Measurements from ENCODE around the gene ASIC1.

The ASIC1 gene

DNA sequence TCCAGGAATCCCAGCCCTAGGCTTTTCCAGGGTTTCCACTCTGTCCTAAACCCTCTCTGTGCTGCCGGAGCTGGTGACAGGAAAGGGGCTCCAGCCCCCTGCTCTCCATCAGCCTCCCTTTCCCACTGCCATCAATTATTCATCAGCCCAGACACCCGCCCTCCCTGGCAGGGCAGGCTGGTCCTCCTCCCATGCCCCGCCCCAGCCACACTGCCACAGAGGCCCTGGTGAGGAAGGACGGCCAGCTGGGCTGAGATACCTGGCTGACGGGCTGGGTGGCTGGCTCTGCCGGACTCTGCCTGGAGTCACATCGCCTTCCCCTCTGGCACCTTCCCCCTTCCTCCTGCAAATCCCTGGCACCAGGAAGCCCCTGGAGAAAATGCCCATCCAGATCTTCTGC lies 15.8 kb downstream of the ASIC1 start:
- Histone ChIP-seq H3K9me3 (ENCODE audit: control insufficient read depth, insufficient read depth, low read length) (no peaks in the 10 kb centered on the region), H3K4me1 (ENCODE audit: control insufficient read depth, insufficient read depth, low read length) (0 out of 2 replicates have a peak, but pooled peaks cover 4% of the 10 kb centered on the region), H3K27me3 (ENCODE audit: control insufficient read depth, insufficient read depth, low read length) (no peaks in the 10 kb centered on the region), H3K36me3 (ENCODE audit: control insufficient read depth, insufficient read depth, low read length) (no peaks in the 10 kb centered on the region), H3K27ac (ENCODE audit: low read length) (no peak overlapping the region), H3K4me3 (ENCODE audit: low read length) (no peak overlapping the region)
- DNase-seq (ENCODE audit: low read depth, low spot score) = no peak
- WGBS (ENCODE audit: insufficient coverage, insufficient read length) = no CpG with 5 or more reads among the region's 7 CpGs

DNA sequence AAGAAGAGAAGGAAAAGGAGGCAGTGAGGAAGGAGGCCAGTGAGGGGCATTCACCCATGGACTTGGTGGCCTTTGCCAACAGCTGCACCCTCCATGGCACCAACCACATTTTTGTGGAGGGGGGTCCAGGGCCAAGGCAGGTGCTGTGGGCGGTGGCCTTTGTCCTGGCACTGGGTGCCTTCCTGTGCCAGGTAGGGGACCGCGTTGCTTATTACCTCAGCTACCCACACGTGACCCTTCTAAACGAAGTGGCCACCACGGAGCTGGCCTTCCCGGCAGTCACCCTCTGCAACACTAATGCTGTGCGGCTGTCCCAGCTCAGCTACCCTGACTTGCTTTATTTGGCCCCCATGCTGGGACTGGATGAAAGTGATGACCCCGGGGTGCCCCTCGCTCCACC lies 16.3 kb downstream of the ASIC1 start:
- no CpG with 5 or more reads among the region's 10 CpGs for WGBS (ENCODE audit: insufficient coverage, insufficient read length)
- Histone ChIP-seq H3K27me3 (ENCODE audit: control insufficient read depth, insufficient read depth, low read length) (no peaks in the 10 kb centered on the region), H3K36me3 (ENCODE audit: control insufficient read depth, insufficient read depth, low read length) (no peaks in the 10 kb centered on the region), H3K4me3 (ENCODE audit: low read length) (no peak overlapping the region), H3K9me3 (ENCODE audit: control insufficient read depth, insufficient read depth, low read length) (no peaks in the 10 kb centered on the region), H3K27ac (ENCODE audit: low read length) (no peak overlapping the region), H3K4me1 (ENCODE audit: control insufficient read depth, insufficient read depth, low read length) (0 out of 2 replicates have a peak, but pooled peaks cover 4% of the 10 kb centered on the region)
- DNase-seq (ENCODE audit: low read depth, low spot score) = no peak

DNA sequence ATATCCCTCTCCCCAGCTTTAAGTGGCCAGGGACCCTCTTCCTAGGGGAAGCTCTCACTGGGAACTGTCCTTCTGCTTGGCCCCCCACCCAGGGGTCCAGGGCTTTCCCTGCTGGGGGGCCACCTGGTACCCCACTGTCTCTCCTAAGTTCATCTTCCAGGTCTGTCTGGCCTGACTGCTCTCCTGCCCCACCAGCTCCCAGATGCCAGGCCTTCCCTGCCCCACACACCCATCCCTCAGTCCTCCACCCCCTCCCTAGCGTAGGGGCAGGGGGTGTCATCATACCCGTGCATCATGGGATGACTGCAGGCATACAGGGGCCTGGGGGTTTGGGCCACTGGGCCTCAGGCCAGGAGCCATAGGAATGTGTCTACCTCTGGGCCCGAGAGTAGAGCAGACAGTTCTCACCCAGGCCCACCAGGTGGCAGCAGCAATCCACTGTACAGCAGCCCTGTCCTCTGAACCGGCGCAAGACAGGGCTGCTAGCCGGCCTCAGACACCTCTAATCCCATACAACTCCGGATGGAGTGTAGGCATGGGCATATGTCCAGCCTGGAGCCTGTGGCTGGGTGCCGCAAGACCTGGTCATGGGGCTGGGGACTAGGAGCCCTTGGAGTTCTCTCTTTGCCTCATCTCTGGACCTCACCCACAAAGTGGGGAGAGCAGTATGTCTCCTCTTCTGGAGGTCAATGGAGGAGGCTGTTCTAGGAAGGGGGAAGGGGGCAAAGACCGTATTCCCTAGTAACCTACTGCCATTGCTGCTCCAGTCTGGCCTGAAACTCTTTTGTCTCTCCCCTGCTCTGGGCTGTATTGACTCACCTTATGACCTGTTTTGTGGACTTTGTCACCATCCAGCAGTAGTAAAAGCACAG lies 17.8 kb downstream of the ASIC1 start:
- H3K4me3 ChIP-seq (ENCODE audit: low read length) = no peak overlapping the region
- H3K4me1 ChIP-seq (ENCODE audit: control insufficient read depth, insufficient read depth, low read length) = 0 out of 2 replicates have a peak, but pooled peaks cover 4% of the 10 kb centered on the region
- peak; percentile 74 for DNase-seq (ENCODE audit: low read depth, low spot score)
- no peaks in the 10 kb centered on the region for H3K27me3 ChIP-seq (ENCODE audit: control insufficient read depth, insufficient read depth, low read length)
- H3K27ac ChIP-seq (ENCODE audit: low read length) = no peak overlapping the region
- H3K36me3 ChIP-seq (ENCODE audit: control insufficient read depth, insufficient read depth, low read length) = no peaks in the 10 kb centered on the region
- H3K9me3 ChIP-seq (ENCODE audit: control insufficient read depth, insufficient read depth, low read length) = no peaks in the 10 kb centered on the region
- no CpG with 5 or more reads among the region's 9 CpGs for WGBS (ENCODE audit: insufficient coverage, insufficient read length)

DNA sequence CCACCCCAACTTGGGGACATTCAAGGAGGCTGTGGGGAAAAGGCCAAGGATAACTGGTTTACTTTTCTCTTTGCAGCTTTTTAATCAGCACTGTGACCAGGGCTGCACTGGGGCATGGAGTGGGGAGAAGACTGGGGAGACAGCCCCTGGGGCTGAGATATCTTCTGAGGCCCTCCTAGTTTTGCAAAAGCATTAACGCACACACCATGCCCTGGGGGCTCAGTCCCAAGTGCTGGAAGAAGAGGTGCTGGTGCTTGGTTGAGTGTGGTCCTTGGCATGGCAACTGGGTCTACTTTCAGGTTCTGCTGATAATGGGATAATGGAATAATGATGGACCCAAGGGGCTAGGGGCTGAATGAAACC lies 18.4 kb downstream of the ASIC1 start:
- no CpG with 5 or more reads among the region's 1 CpG for WGBS (ENCODE audit: insufficient coverage, insufficient read length)
- H3K4me3 ChIP-seq (ENCODE audit: low read length) = no peak overlapping the region
- 0 out of 2 replicates have a peak, but pooled peaks cover 4% of the 10 kb centered on the region for H3K4me1 ChIP-seq (ENCODE audit: control insufficient read depth, insufficient read depth, low read length)
- H3K27me3 ChIP-seq (ENCODE audit: control insufficient read depth, insufficient read depth, low read length) = no peaks in the 10 kb centered on the region
- H3K27ac ChIP-seq (ENCODE audit: low read length) = no peak overlapping the region
- no peaks in the 10 kb centered on the region for H3K9me3 ChIP-seq (ENCODE audit: control insufficient read depth, insufficient read depth, low read length)
- DNase-seq (ENCODE audit: low read depth, low spot score) = no peak
- no peaks in the 10 kb centered on the region for H3K36me3 ChIP-seq (ENCODE audit: control insufficient read depth, insufficient read depth, low read length)

DNA sequence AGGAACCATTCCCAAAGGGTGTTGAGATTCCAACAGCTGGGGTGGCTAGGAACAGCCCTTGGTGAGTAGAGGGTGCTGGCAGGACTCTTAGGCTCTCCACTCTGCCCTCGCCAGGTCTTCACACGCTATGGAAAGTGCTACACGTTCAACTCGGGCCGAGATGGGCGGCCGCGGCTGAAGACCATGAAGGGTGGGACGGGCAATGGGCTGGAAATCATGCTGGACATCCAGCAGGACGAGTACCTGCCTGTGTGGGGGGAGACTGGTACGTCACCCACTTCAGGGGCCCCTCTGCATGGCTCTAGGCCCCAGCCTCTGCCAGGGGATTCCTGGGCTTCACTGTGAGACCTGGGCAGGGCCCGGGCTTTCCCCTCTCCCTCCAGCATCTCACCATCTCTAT lies 19.7 kb downstream of the ASIC1 start:
- Histone ChIP-seq H3K36me3 (ENCODE audit: control insufficient read depth, insufficient read depth, low read length) (no peaks in the 10 kb centered on the region), H3K4me3 (ENCODE audit: low read length) (no peak overlapping the region), H3K27me3 (ENCODE audit: control insufficient read depth, insufficient read depth, low read length) (peaks cover 1% of the 10 kb centered on the region; the same call in 1 of the 2 replicates), H3K9me3 (ENCODE audit: control insufficient read depth, insufficient read depth, low read length) (no peaks in the 10 kb centered on the region), H3K4me1 (ENCODE audit: control insufficient read depth, insufficient read depth, low read length) (0 out of 2 replicates have a peak, but pooled peaks cover 1% of the 10 kb centered on the region), H3K27ac (ENCODE audit: low read length) (no peak overlapping the region)
- no peak for DNase-seq (ENCODE audit: low read depth, low spot score)
- no CpG with 5 or more reads among the region's 12 CpGs for WGBS (ENCODE audit: insufficient coverage, insufficient read length)

DNA sequence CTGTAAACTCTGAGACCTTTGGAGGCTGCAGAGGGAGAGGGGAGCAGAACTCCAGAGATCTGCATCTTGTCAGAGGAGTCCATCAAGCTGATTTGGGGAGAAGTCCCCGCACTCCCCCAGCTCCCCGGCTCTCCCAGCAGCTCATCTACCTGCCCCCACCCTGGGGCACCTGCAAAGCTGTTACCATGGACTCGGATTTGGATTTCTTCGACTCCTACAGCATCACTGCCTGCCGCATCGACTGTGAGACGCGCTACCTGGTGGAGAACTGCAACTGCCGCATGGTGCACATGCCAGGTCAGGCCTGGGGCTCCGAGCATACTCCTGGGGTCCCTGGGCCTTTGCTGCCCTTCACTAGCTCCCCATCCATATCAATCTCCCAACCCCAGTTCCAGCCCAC lies 20.9 kb downstream of the ASIC1 start:
- no peaks in the 10 kb centered on the region for H3K9me3 ChIP-seq (ENCODE audit: control insufficient read depth, insufficient read depth, low read length)
- peaks cover 1% of the 10 kb centered on the region; the same call in 1 of the 2 replicates for H3K27me3 ChIP-seq (ENCODE audit: control insufficient read depth, insufficient read depth, low read length)

DNA sequence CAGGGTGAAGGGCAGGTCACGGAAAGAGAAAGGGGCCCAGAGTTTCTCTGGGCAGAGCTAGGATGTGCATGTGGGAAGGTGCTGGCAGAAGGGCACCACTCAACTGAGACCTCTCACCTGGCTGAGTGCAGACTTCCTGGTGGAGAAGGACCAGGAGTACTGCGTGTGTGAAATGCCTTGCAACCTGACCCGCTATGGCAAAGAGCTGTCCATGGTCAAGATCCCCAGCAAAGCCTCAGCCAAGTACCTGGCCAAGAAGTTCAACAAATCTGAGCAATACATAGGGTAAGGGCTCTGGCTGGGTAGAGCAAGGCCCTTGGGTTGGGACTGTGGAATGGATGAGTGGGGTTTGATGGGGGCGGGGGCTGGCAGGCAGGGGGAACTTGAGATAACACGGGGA lies 22.4 kb downstream of the ASIC1 start:
- no peak overlapping the region for H3K4me3 ChIP-seq (ENCODE audit: low read length)
- H3K27me3 ChIP-seq (ENCODE audit: control insufficient read depth, insufficient read depth, low read length) = peaks cover 1% of the 10 kb centered on the region; the same call in 1 of the 2 replicates
- WGBS (ENCODE audit: insufficient coverage, insufficient read length) = no CpG with 5 or more reads among the region's 5 CpGs
- H3K27ac ChIP-seq (ENCODE audit: low read length) = no peak overlapping the region
- no peaks in the 10 kb centered on the region for H3K36me3 ChIP-seq (ENCODE audit: control insufficient read depth, insufficient read depth, low read length)
- no peak for DNase-seq (ENCODE audit: low read depth, low spot score)
- H3K9me3 ChIP-seq (ENCODE audit: control insufficient read depth, insufficient read depth, low read length) = no peaks in the 10 kb centered on the region
- H3K4me1 ChIP-seq (ENCODE audit: control insufficient read depth, insufficient read depth, low read length) = peaks cover 1% of the 10 kb centered on the region; the same call in 1 of the 2 replicates

More for the DNA sequence above, 20.9 kb downstream of the ASIC1 start:
- Histone ChIP-seq H3K27ac (ENCODE audit: low read length) (no peak overlapping the region), H3K36me3 (ENCODE audit: control insufficient read depth, insufficient read depth, low read length) (no peaks in the 10 kb centered on the region), H3K4me1 (ENCODE audit: control insufficient read depth, insufficient read depth, low read length) (peaks cover 1% of the 10 kb centered on the region; the same call in 1 of the 2 replicates), H3K4me3 (ENCODE audit: low read length) (no peak overlapping the region)
- no CpG with 5 or more reads among the region's 10 CpGs for WGBS (ENCODE audit: insufficient coverage, insufficient read length)
- DNase-seq (ENCODE audit: low read depth, low spot score) = no peak

DNA sequence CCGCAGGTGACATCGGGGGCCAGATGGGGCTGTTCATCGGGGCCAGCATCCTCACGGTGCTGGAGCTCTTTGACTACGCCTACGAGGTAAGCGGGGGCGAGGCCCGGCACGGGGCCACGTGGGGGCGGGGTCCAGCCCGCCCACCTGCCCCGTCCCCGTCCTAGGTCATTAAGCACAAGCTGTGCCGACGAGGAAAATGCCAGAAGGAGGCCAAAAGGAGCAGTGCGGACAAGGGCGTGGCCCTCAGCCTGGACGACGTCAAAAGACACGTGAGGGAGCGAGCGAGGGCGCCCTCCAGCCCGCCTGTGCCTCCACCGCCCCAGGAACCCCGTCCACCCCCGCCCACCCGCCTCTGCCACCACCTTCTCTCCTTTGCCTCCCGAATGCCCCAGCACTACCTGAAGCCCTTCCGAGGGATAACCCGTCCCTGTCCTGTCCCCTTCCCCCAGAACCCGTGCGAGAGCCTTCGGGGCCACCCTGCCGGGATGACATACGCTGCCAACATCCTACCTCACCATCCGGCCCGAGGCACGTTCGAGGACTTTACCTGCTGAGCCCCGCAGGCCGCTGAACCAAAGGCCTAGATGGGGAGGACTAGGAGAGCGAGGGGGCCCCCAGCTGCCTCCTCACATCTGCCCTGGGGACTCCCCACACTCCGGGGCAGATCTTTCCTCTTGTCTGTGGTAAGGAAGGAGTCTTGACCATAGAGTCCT lies 23.9 kb downstream of the ASIC1 start:
- no CpG with 5 or more reads among the region's 46 CpGs for WGBS (ENCODE audit: insufficient coverage, insufficient read length)

DNA sequence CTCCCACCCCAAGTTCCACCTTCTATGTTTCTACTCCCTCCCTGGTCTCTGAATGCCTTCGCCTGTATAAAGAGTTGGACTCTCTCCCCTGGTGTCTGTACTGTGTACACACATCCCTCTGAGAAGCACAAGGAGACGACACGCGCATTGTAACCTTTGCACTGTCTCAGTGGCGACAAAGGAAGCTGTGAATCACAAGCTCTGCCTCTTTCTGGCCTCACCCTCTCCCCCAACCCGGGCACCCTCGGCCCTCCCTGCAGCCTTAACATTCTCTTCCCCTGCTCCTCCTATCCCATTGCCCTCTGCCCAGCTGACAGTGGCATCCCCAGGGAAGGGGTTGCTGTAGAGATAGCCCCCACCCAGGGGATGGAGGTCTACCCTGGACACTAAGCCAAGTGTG lies 25.2 kb downstream of the ASIC1 start:
- Histone ChIP-seq H3K4me1 (ENCODE audit: control insufficient read depth, insufficient read depth, low read length) (no peaks in the 10 kb centered on the region; the same call in 1 of the 2 replicates), H3K4me3 (ENCODE audit: low read length) (no peak overlapping the region), H3K9me3 (ENCODE audit: control insufficient read depth, insufficient read depth, low read length) (no peaks in the 10 kb centered on the region), H3K27me3 (ENCODE audit: control insufficient read depth, insufficient read depth, low read length) (peaks cover 1% of the 10 kb centered on the region; the same call in 1 of the 2 replicates), H3K36me3 (ENCODE audit: control insufficient read depth, insufficient read depth, low read length) (peaks cover 6% of the 10 kb centered on the region; the same call in 1 of the 2 replicates), H3K27ac (ENCODE audit: low read length) (no peak overlapping the region)
- no peak for DNase-seq (ENCODE audit: low read depth, low spot score)
- WGBS (ENCODE audit: insufficient coverage, insufficient read length) = no CpG with 5 or more reads among the region's 7 CpGs

More for the DNA sequence above, 23.9 kb downstream of the ASIC1 start:
- Histone ChIP-seq H3K9me3 (ENCODE audit: control insufficient read depth, insufficient read depth, low read length) (no peaks in the 10 kb centered on the region), H3K27ac (ENCODE audit: low read length) (no peak overlapping the region), H3K27me3 (ENCODE audit: control insufficient read depth, insufficient read depth, low read length) (peaks cover 1% of the 10 kb centered on the region; the same call in 1 of the 2 replicates), H3K36me3 (ENCODE audit: control insufficient read depth, insufficient read depth, low read length) (no peaks in the 10 kb centered on the region), H3K4me1 (ENCODE audit: control insufficient read depth, insufficient read depth, low read length) (no peaks in the 10 kb centered on the region; the same call in 1 of the 2 replicates), H3K4me3 (ENCODE audit: low read length) (no peak overlapping the region)
- DNase-seq (ENCODE audit: low read depth, low spot score) = no peak

DNA sequence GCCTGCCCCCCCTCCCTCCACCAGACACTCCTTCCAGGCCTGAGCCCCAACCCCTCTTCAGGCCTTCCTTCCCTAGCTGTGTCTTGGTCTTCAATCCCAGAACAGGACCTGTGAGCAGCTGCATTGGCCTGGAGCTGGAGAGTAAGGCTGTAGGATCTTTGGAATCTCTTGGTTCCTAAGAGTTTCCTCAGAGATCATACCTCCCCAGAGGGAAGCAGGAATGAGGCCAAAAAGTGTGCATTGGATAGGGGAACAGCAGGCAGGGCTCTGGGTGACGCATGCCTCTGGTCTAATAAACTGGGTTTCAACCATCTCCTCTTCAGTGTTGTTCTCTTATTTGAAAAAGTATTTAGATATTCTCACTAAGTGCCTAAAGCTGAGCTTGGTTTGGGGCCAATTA lies 25.9 kb downstream of the ASIC1 start:
- H3K4me3 ChIP-seq (ENCODE audit: low read length) = no peak overlapping the region
- WGBS (ENCODE audit: insufficient coverage, insufficient read length) = no CpG with 5 or more reads among the region's 1 CpG
- H3K36me3 ChIP-seq (ENCODE audit: control insufficient read depth, insufficient read depth, low read length) = peaks cover 9% of the 10 kb centered on the region; the same call in 1 of the 2 replicates
- DNase-seq (ENCODE audit: low read depth, low spot score) = no peak
- H3K27ac ChIP-seq (ENCODE audit: low read length) = no peak overlapping the region
- peaks cover 1% of the 10 kb centered on the region; the same call in 1 of the 2 replicates for H3K27me3 ChIP-seq (ENCODE audit: control insufficient read depth, insufficient read depth, low read length)
- H3K4me1 ChIP-seq (ENCODE audit: control insufficient read depth, insufficient read depth, low read length) = no peaks in the 10 kb centered on the region; the same call in 1 of the 2 replicates
- H3K9me3 ChIP-seq (ENCODE audit: control insufficient read depth, insufficient read depth, low read length) = no peaks in the 10 kb centered on the region

All from iPS DF 6.9 (cell line).